Right atrium auricular region (tissue), 2 donors: ENCODE measurements around the gene BCL2. TPM values are rescaled to one million over a fixed set of nuclear protein-coding genes. Genes with fewer than 3 reads are reported as not detected.

ENCODE experiments used
- DNase-seq: peaks from one replicate; pipeline ENCODE4 v3.0.0-alpha.2; 2019; ENCODE audit warnings: low spot score
- H3K27ac ChIP-seq, 2 donors: fragments of 200-600 bp; sonication (generic); 1 replicate in 1 of 2; 2 replicates in 1 of 2; pipeline ENCODE4 v1.5.1; 2016 to 2019
- H3K27me3 ChIP-seq, 2 donors: fragments of 200-600 bp; sonication (generic); one replicate each; pipeline versions ENCODE4 v1.5.1 to v1.6.0; 2017 to 2019
- H3K36me3 ChIP-seq: fragments of 200-600 bp; sonication (generic); one replicate; pipeline ENCODE4 v1.5.1; 2016
- H3K4me1 ChIP-seq, 2 donors: fragments of 200-600 bp; sonication (generic); one replicate each; pipeline versions ENCODE4 v1.5.1 to v1.6.0; 2017 to 2019
- H3K4me3 ChIP-seq, 2 donors: fragments of 200-600 bp; sonication (generic); 1 replicate in 1 of 2; 2 replicates in 1 of 2; pipeline ENCODE4 v1.5.1; 2017 to 2019; ENCODE audit warnings: mild to moderate bottlenecking in 1 of 2, moderate library complexity in 1 of 2
- H3K9me3 ChIP-seq, 2 donors: fragments of 200-600 bp; sonication (generic); one replicate each; pipeline ENCODE4 v1.5.1; 2019
- CTCF ChIP-seq, 2 donors: fragments of 200-600 bp; sonication (generic); IDR thresholded peaks; one replicate each; pipeline ENCODE4 v1.5.1; 2019; ENCODE audit warnings: antibody characterized with exemption in 2 of 2
- total RNA-seq, 2 donors: library from RNA; depleted of rRNA; stranded (reverse); fragments of >200 nt; gene quantifications; one replicate each; pipeline ENCODE4 v1.1.0, GENCODE V29; 2016

BCL2 gene
- total RNA-seq, 2 donors from 2014 or later: 6.5 to 8.0 TPM

GRCh38 chr18:63247506-63247905, 72.1 kb downstream of the BCL2 start:
- no peaks in the 10 kb centered on the region for H3K36me3 ChIP-seq
- H3K9me3 ChIP-seq: no peaks in the 10 kb centered on the region
- TF ChIP-seq CTCF (IDR thresholded peaks at IDR 0.05): no peak
- H3K4me1 ChIP-seq: no peaks in the 10 kb centered on the region
- H3K27me3 ChIP-seq: no peaks in the 10 kb centered on the region
- H3K27ac ChIP-seq: no peak overlapping the region
- no peak for DNase-seq
- H3K4me3 ChIP-seq: no peak overlapping the region

- DNase-seq: no peak
- H3K36me3 ChIP-seq: no peaks in the 10 kb centered on the region
- no peak overlapping the region for H3K4me3 ChIP-seq
- H3K27ac ChIP-seq: no peak overlapping the region
- no peaks in the 10 kb centered on the region for H3K27me3 ChIP-seq
- H3K4me1 ChIP-seq: no peaks in the 10 kb centered on the region
- no peaks in the 10 kb centered on the region for H3K9me3 ChIP-seq
- no peak for TF ChIP-seq CTCF (IDR thresholded peaks at IDR 0.05)
These were observed 74.0 kb downstream of the BCL2 start for GRCh38 chr18:63245600-63245999.

- no peak overlapping the region for H3K4me3 ChIP-seq
- H3K36me3 ChIP-seq: no peaks in the 10 kb centered on the region
- DNase-seq: no peak
- no peak for TF ChIP-seq CTCF (IDR thresholded peaks at IDR 0.05)
- H3K27ac ChIP-seq: no peak overlapping the region
- no peaks in the 10 kb centered on the region for H3K9me3 ChIP-seq
- H3K4me1 ChIP-seq: no peaks in the 10 kb centered on the region
- no peaks in the 10 kb centered on the region for H3K27me3 ChIP-seq
These were observed 75.0 kb downstream of the BCL2 start for GRCh38 chr18:63244607-63245006.

GRCh38 chr18:63241760-63242159, 77.8 kb downstream of the BCL2 start:
- Histone ChIP-seq H3K4me3 (no peak overlapping the region), H3K27ac (no peak overlapping the region), H3K27me3 (no peaks in the 10 kb centered on the region), H3K4me1 (peaks cover 0 to 25% of the 10 kb centered on the region in 2 donors), H3K9me3 (no peaks in the 10 kb centered on the region), H3K36me3 (no peaks in the 10 kb centered on the region)
- DNase-seq: no peak
- no peak for TF ChIP-seq CTCF (IDR thresholded peaks at IDR 0.05)

DNA sequence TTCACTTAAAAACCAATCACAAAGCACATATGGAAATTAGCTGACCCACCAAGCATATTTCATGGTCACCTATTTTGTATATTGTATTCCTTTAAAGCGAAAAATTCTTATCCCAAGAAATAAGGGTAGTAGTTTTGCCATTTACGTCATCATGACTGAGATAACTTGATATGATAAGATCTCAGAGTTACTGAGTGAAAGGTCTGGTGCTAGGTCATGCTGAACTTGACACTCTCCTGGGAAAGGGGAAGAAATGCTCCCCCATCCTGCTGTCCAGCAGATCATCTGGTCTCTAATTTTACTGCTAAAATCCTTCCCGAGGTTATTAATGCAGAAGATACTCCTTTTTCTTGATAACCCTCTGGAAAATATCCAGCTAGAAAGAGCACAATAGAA, 78.3 kb downstream of the BCL2 start:
- Histone ChIP-seq H3K27ac (no peak overlapping the region), H3K4me1 (peaks cover 0 to 25% of the 10 kb centered on the region in 2 donors), H3K27me3 (no peaks in the 10 kb centered on the region), H3K36me3 (no peaks in the 10 kb centered on the region), H3K9me3 (no peaks in the 10 kb centered on the region), H3K4me3 (no peak overlapping the region)
- no peak for TF ChIP-seq CTCF (IDR thresholded peaks at IDR 0.05)
- DNase-seq: no peak

- Histone ChIP-seq H3K36me3 (no peaks in the 10 kb centered on the region), H3K27ac (no peak overlapping the region), H3K9me3 (no peaks in the 10 kb centered on the region), H3K27me3 (no peaks in the 10 kb centered on the region), H3K4me1 (peaks cover 0 to 25% of the 10 kb centered on the region in 2 donors), H3K4me3 (no peak overlapping the region)
- TF ChIP-seq CTCF (IDR thresholded peaks at IDR 0.05): no peak
- DNase-seq: no peak
These were observed 78.8 kb downstream of the BCL2 start for GRCh38 chr18:63240531-63241316.
